Testis (tissue), 2 donors: ENCODE data around the gene CYP2U1.

Experiments
- POLR2A ChIP-seq: fragments of 450-650 bp; IDR thresholded peaks from one replicate; pipeline ENCODE4 v1.6.1; 2017; ENCODE audit warnings: antibody characterized with exemption, mild to moderate bottlenecking, moderate library complexity
- TF ChIP-seq, protein P1 (sequence below), 3 experiments: fragments of 450-650 bp in 2 of 3; fragments of 200-600 bp in 1 of 3; sonication (generic) in 1 of 3; IDR thresholded peaks; one replicate each; pipeline ENCODE4 v1.5.1; 2016 to 2019; ENCODE audit warnings: antibody characterized with exemption in 3 of 3, mild to moderate bottlenecking in 2 of 3, moderate library complexity in 1 of 3

DNA sequence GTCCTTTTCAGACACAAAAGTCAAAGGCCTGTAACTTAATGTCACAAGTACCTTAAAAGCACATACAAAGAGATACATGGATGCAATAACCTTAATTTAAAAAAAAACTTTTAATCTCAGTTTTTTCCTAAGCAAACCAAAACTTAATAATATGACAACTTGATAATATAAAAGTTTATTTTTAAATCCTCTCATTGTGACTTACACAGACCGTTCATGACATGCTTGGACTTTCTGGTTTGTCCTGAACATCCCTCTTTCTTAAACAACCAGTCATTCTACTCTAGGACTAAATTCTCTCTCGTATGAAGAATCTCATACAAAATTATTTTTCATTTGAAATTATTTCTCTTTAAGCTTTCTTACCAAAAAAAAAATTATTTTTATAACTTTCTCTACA lies 43.1 kb upstream of the CYP2U1 start:
- TF ChIP-seq, protein P1, sequence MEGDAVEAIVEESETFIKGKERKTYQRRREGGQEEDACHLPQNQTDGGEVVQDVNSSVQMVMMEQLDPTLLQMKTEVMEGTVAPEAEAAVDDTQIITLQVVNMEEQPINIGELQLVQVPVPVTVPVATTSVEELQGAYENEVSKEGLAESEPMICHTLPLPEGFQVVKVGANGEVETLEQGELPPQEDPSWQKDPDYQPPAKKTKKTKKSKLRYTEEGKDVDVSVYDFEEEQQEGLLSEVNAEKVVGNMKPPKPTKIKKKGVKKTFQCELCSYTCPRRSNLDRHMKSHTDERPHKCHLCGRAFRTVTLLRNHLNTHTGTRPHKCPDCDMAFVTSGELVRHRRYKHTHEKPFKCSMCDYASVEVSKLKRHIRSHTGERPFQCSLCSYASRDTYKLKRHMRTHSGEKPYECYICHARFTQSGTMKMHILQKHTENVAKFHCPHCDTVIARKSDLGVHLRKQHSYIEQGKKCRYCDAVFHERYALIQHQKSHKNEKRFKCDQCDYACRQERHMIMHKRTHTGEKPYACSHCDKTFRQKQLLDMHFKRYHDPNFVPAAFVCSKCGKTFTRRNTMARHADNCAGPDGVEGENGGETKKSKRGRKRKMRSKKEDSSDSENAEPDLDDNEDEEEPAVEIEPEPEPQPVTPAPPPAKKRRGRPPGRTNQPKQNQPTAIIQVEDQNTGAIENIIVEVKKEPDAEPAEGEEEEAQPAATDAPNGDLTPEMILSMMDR (IDR thresholded peaks at IDR 0.05): no peak
- TF ChIP-seq POLR2A: no peak
